GM12875 (cell line): ENCODE results near the gene STAT3.

Source experiments
- H3K4me3 ChIP-seq: one replicate; pipeline ENCODE4 v1.5.1; 2011; ENCODE audit warnings: low read depth, low read length, control low read depth
- CTCF ChIP-seq: IDR thresholded peaks from 2 replicates; pipeline ENCODE4 v1.5.1; 2011; ENCODE audit warnings: low read depth, mild to moderate bottlenecking, control low read depth, inconsistent platforms, low read length, moderate library complexity, borderline replicate concordance; ENCODE audit not compliant: insufficient read depth

Gene STAT3

GRCh38 chr17:42387661-42388380 lies 421 bp downstream of the STAT3 start:
- no peak for TF ChIP-seq CTCF
- peak overlapping the region; percentile 93 for H3K4me3 ChIP-seq

DNA sequence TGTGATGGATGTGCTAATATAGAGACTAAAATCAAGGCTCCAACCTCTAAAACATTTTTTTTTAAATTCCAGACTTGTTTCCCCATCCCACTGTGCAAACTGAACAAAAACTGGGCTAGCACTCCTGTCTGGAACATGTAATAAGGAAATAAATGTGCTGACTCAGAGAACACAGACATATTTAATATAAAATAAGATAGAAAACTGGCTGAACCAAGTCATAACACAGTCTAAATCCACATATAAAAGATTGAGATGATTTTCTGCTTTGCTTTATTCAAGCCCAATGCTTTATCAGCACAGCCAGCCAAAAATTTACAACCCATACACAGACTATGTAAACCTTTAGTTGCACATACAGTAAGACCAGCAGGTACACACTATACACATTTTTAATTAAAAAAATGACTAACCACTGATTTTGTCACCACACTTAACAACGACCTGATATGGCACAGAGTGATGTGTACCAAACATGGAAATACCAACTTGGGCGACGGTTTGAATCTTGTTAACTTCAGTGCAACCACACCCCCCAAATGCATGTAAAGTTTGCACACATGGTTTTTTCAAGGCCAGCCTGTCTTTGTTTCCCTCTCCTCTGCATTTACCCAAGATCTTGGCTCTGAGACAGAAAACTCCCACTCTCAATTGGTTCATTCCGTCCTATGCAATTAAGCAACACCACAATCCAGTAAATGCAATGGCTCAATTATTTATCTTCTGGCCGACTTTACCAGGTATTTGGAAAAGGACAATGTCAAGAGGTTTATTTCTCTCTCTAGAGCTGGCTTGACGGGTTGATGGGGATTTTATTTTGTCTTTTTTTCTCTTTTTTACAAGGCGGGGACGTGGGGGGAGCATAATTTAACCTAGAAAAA lies 1.2 kb downstream of the STAT3 start:
- H3K4me3 ChIP-seq, result peak overlapping the region; percentile 93

GRCh38 chr17:42381898-42382297 lies 6.3 kb downstream of the STAT3 start:
- no peak overlapping the region for H3K4me3 ChIP-seq
- no peak for TF ChIP-seq CTCF

More for the DNA sequence above, 1.2 kb downstream of the STAT3 start:
- TF ChIP-seq CTCF, result no peak

DNA sequence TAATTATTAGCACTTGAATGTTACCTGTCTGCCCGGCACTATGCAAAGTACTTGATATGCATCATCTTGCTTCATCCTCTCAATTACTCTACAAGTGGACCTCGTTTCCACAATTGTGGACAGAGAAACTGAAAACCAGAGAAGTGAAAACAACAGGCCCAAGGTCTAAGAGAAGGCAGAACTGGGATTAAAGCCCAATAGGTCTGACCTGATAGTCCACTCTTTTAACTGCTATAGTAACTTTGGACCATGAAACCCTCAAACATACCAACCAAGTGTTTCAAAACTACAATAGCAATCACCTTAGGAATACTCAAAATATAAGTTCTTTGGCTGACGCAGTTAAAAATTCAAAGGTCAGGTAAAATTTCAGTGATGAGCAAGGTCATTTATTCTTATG lies 7.3 kb downstream of the STAT3 start:
- no peak for TF ChIP-seq CTCF
- H3K4me3 ChIP-seq, result no peak overlapping the region

GRCh38 chr17:42378959-42379594 lies 9.2 kb downstream of the STAT3 start:
- H3K4me3 ChIP-seq, result peak overlapping the region; percentile 29
- TF ChIP-seq CTCF, result no peak

DNA sequence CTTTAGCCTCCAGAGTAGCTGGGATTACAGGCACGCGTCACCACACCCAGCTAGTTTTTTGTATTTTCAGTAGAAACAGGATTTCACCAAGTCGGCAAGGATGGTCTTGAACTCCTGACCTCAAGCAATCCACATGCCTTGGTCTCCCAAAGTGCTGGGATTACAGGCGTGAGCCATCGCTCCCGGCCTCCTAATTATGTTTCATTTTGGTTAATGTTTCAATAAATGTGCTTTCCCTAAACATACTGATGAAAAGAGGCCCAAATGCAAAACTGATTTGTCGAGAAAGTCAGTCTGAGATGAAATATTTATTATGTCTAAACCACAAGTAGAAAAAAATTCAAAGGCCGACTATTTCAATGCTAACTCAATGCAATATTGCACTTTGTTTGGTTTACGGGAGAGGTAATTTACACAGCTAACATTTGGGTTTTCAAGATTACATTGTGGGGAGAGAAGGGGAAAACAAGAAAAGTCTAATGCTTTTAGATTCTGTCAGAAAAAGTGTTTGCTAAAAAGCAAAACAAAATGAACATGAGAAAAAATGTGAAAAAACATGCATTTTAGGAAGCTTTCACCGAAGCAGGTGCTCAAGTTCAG lies 9.8 kb downstream of the STAT3 start:
- TF ChIP-seq CTCF, result no peak
- H3K4me3 ChIP-seq, result peak overlapping the region; percentile 29
